SK-N-MC (cell line): ENCODE data around the gene ZC3H13.

ENCODE experiments used
- EZH2 ChIP-seq: fragments of 200-600 bp; sonication (generic); IDR thresholded peaks from one replicate; pipeline ENCODE4 v1.6.1; 2017; ENCODE audit warnings: antibody characterized with exemption
- POLR2AphosphoS5 ChIP-seq: IDR thresholded peaks from 2 replicates; pipeline ENCODE4 v1.6.1; 2012; ENCODE audit warnings: mild to moderate bottlenecking, low read depth, low read length, borderline replicate concordance

DNA sequence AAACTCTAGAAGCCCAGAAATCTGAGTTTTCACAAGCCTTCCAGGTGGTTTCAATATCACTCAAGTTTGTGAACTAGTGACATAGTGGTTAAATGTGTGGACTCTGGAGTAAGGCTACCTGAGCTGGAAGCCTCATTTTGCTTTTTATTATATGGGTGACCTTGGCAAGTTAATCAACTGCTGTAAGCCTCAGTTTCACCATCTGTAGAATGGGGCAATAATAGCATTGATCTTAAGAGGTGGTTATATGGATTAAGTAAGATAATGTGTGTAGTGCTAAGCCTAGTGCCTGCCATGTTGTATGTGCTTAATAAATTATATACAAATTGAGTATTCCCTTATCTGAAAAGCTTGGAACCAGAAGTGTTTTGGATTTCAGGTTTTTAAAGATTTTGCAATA lies 135.5 kb downstream of the ZC3H13 start:
- TF ChIP-seq POLR2AphosphoS5: no peak
- no peak for TF ChIP-seq EZH2
